GM12891 (cell line): ENCODE measurements around the gene ROR1.

Experiments used
- DNase-seq: peaks from one replicate; pipeline ENCODE4 v3.0.0; 2011; ENCODE audit warnings: low spot score; ENCODE audit not compliant: insufficient read length
- FAIRE-seq: peaks from 2 replicates; lab custom pipeline; 2011; peaks lifted over from hg19 to GRCh38; lab: Jason Lieb, UNC
- PAX5 ChIP-seq: IDR thresholded peaks from 2 replicates; pipeline ENCODE4 v1.6.1; 2011; ENCODE audit warnings: low read length, moderate library complexity, mild to moderate bottlenecking; ENCODE audit not compliant: insufficient read depth, severe bottlenecking
- POLR2A ChIP-seq: IDR thresholded peaks from 2 replicates; pipeline ENCODE4 v1.6.1; 2011; ENCODE audit warnings: low read depth, low read length, control low read depth
- POLR2AphosphoS5 ChIP-seq: IDR thresholded peaks from 2 replicates; pipeline ENCODE4 v1.6.1; 2011; ENCODE audit warnings: low read depth, low read length, control low read depth
- POU2F2 ChIP-seq: IDR thresholded peaks from 2 replicates; pipeline ENCODE4 v1.6.1; 2011; ENCODE audit warnings: low read depth, mild to moderate bottlenecking, control low read depth, low read length, moderate library complexity
- SPI1 ChIP-seq: IDR thresholded peaks from 2 replicates; pipeline ENCODE4 v1.6.1; 2011; ENCODE audit warnings: low read depth, low read length, control low read depth
- TAF1 ChIP-seq: IDR thresholded peaks from 2 replicates; pipeline ENCODE4 v1.6.1; 2011; ENCODE audit warnings: low read depth, low read length, control low read depth

ROR1 gene

DNA sequence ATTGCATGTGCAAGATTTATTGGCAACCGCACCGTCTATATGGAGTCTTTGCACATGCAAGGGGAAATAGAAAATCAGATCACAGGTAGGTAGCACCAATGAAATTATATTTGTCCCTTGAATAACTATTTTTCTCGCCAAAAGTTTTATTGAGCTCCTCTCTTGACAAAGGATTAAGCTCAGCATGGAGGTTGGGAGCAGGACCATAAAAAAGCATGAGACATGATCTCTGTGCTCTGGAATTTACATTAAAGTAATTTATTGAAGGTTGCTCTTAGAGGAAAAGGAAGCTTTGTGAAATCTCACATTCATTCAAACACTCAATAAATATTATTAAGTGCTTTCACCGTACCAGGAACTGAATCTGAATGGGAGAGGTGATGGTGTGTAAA is 363.6 kb downstream of the ROR1 start:
- FAIRE-seq = no peak
- TF ChIP-seq POLR2A = no peak
- TF ChIP-seq POLR2AphosphoS5 = no peak
- no peak for TF ChIP-seq PAX5
- no peak for TF ChIP-seq POU2F2
- TF ChIP-seq SPI1 = no peak
- no peak for TF ChIP-seq TAF1
- DNase-seq = no peak

DNA sequence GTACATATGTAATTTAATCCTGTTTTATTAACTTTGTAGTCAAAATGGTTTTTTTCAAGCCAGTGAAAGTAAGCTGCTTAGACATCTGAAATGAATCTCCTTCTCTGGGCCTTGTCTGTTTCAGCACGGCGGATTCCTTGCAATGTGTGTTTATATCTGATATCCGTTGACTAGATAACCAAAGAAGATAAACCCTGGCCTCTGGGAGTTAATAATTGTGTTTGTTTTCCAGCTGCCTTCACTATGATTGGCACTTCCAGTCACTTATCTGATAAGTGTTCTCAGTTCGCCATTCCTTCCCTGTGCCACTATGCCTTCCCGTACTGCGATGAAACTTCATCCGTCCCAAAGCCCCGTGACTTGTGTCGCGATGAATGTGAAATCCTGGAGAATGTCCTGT is 366.1 kb downstream of the ROR1 start:
- no peak for FAIRE-seq

DNA sequence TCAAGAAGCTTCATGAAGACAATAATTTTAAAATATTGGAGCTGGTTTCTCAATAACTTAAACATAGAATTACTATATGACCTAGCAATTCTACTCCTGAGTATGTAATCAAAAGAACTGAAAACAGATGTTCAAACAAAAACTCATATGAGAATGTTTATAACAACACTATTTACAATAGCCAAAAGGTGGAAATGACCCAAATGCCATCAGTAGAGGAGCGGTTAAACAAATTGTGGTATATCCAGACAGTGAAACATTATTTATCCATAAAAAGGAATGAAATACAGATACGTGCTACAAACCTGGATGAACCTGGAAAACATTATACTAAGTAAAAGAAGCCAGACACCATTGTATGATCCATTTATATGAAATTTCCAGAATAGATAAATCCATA is 366.8 kb downstream of the ROR1 start:
- no peak for DNase-seq
- no peak for FAIRE-seq
- TF ChIP-seq PAX5 (no peak), POLR2A (no peak), TAF1 (no peak)

More for the DNA sequence above, 366.1 kb downstream of the ROR1 start:
- DNase-seq = no peak
- no peak for TF ChIP-seq POU2F2
- no peak for TF ChIP-seq POLR2AphosphoS5
- TF ChIP-seq SPI1 = no peak
- TF ChIP-seq POLR2A = no peak
- TF ChIP-seq PAX5 = no peak
- no peak for TF ChIP-seq TAF1

DNA sequence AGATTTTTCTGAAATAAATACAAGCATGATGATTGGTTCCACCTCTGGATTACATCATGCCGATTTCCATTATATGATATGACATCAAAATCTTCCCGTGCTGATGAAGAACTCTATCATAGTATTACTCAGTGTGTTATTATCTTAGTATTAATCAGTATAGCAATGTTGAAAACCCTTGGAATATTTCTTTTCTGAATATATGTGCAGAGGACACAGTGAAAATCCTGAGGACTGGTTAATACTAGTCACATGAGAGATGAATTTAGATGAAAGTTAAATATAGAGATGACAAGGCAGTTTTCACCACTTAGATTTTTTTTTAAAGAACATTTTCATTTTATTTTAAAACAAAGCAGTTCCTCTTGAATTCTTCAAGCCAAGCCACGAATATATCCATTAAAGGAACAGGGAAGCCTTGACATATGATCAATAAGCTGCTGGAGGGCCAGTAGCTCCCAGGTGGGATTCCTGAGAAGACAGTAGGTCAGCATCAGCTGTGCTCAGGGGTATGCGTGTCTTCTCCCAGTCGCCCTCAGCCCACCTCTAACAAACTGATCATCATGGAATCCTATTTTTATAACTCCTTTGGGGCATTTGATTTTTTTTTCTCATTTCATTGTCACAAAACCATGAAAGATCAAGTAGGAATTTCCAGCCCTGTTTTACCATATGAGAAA is 373.4 kb downstream of the ROR1 start:
- FAIRE-seq (no peak), DNase-seq (no peak)
- TF ChIP-seq TAF1 = no peak
- TF ChIP-seq SPI1 = no peak
- TF ChIP-seq POU2F2 = no peak
- TF ChIP-seq POLR2A = no peak
- TF ChIP-seq POLR2AphosphoS5 = no peak
- TF ChIP-seq PAX5 = no peak

DNA sequence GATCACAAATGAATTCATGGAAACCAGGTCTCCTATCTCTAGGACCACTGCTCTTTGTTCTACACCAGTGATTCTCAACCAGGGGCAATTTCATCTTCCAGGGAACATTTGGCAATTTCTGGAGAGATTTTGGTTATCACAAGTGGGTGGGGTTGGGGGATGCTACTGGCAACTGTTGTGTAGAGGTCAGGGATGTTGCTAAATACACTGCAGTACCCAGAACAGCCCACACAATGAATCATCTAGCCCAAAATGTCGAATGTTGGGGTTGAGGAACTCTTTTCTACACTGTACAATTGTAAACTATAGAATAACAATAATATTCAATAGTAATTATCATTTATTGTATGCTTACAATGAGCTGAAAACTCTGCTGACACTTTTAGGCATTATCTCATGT is 373.9 kb downstream of the ROR1 start:
- FAIRE-seq = no peak
- TF ChIP-seq POLR2A = no peak
- TF ChIP-seq TAF1 = no peak
- TF ChIP-seq SPI1 = no peak
- TF ChIP-seq POU2F2 = no peak
- no peak for TF ChIP-seq PAX5
- TF ChIP-seq POLR2AphosphoS5 = no peak

DNA sequence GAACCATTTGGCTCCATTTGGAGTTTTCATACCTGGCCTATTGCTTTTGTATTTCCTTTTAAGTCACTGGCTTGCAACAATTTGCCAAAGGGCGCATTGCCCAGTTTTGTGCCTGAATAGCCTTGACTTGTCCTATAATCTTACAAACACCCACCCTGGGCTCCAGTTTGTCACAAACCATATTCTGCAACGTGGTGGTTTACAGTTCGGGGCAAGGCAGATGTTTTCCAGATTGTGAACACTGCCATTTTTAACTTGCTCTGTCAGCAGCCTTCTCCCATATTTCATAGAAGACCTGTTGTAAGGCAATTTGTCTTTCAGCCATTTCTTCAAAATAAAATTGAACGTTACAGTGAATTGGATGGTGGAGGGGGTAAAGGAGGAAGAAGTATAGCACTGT is 376.4 kb downstream of the ROR1 start:
- TF ChIP-seq POU2F2 (no peak), PAX5 (no peak), POLR2A (no peak)
- FAIRE-seq = no peak
- no peak for DNase-seq

More for the DNA sequence above, 373.9 kb downstream of the ROR1 start:
- no peak for DNase-seq

DNA sequence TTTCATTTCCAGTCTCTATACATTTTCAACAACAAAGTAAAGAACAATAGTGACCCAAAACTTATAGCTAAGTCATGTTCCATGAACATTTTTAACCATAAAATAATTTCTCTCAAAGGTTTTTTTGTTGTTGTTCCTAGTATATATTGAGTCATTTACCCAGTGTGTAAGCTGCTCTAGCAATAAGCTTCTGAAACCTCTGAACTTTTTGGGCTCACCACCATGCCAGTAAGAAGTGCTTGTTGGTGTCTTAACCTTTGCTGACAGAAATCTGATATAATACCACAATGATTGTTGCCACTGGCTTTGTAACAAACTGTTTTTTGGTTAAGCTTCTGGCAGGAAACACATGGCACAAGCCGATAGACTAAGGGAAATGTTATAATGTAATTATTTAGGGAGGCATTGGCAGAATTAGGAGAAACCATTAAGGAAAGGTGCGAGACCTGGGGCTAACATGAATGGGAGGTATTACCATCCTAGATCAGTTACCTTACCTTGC is 377.0 kb downstream of the ROR1 start:
- TF ChIP-seq PAX5 (no peak), SPI1 (no peak), POU2F2 (no peak), TAF1 (no peak), POLR2AphosphoS5 (no peak), POLR2A (no peak)
- no peak for FAIRE-seq
- no peak for DNase-seq

DNA sequence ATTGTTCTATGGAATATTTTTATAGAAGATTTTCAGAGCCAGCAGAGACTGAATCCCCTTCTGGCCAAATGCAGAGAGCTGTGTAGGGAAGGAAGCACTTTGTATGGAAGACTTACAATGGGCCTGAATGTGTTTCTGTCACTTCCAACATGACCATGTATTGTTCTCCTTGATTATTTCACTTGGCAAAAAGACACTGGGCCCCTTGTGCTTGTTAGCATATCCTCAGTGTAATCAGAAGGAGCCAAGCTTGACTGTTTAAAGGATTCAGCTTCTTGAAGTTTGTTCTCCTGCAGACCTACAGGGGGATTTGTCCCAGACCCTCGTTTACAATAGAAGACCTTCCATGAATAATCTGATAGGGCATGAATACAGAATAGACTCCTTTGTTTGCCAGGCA is 381.5 kb downstream of the ROR1 start:
- FAIRE-seq (no peak), DNase-seq (no peak)
- TF ChIP-seq PAX5 = no peak
- TF ChIP-seq TAF1 = no peak
- TF ChIP-seq POU2F2 = no peak
- no peak for TF ChIP-seq POLR2AphosphoS5
- no peak for TF ChIP-seq POLR2A
- TF ChIP-seq SPI1 = no peak

DNA sequence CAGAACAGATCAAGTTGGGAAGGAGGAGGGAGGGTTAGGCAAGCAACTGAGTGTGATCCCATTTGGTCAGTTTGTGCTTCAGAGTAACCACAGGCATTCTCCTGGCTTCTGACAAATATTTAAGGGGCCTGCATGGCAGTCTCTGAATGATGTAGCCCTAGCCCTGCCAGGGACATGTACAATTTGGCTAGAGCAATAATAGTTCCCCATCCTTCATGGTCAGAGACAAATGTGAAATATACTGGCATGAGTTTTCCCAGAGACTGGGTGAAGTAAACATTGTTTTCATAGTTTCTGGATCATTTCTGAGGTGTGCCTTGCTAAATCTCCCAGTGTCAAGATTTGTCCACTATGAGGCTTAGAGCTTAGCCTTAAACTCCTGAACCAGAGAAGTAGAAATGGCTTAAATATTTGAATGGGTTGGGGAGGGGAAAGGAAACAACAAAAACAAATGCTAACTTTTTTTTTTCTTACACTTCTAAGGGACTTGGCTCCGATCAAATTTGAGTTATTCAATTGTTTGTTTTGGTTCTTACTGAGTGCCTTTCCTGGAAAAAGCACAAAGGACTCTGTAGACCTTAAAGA is 387.6 kb downstream of the ROR1 start:
- no peak for FAIRE-seq
- no peak for DNase-seq
- TF ChIP-seq TAF1 = no peak
- TF ChIP-seq SPI1 = no peak
- no peak for TF ChIP-seq POU2F2
- TF ChIP-seq PAX5 = no peak
- TF ChIP-seq POLR2AphosphoS5 = no peak
- no peak for TF ChIP-seq POLR2A

DNA sequence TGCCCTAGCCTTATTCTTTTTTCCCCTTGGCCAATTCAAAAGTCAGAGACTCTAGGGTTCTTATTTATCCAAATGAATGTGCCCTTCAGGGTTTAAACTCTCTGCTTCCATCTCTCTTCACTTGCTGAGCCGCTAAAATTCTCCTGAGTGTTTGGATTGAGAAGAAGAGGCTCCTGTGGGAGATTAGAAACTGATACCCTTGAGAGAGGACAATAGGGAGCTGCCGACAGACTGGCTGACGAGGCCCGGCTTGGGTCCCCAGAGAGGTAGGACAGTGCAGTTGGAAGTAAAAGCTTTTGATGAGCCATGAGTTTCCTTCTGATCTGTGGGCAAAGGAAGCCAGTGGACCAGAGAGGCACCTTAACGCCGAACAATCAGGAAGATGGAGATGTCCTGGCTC is 388.3 kb downstream of the ROR1 start:
- DNase-seq (no peak), FAIRE-seq (no peak)
- TF ChIP-seq SPI1 = no peak
- TF ChIP-seq POLR2AphosphoS5 = no peak
- TF ChIP-seq POLR2A = no peak
- TF ChIP-seq POU2F2 = no peak
- TF ChIP-seq PAX5 = no peak
- no peak for TF ChIP-seq TAF1

DNA sequence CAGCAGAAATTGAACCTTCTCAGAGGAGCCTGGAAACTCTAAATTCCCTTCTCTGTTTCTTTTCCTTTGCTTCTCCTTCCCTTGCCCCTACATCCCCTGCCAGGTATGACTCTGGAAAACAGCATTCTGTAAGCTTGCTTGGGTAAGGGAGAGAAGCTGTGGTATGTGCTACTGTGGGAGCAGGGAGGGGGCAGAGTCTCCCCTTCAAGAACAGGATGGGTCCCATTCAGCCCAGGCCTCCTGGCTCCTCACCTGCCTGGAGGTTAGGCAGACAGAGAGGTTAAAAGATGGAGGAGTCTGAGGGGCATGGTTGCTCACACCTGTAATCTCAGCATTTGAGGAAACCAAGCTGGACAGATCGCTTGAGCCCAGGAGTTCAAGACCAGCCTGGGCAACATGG is 389.0 kb downstream of the ROR1 start:
- DNase-seq = no peak
- FAIRE-seq = no peak
- TF ChIP-seq PAX5 = no peak
- TF ChIP-seq SPI1 = no peak
- no peak for TF ChIP-seq POLR2AphosphoS5
- TF ChIP-seq TAF1 = no peak
- no peak for TF ChIP-seq POLR2A
- no peak for TF ChIP-seq POU2F2
